Vagina (tissue), 2 donors: ENCODE measurements around the gene KCNK16. TPM values are rescaled to one million over a fixed set of nuclear protein-coding genes. Genes with fewer than 3 reads are reported as not detected.

Experiments used
- DNase-seq, 2 donors: peaks; one replicate each; pipeline ENCODE4 v3.0.0-alpha.2; 2017; ENCODE audit errors: extremely low spot score in 2 of 2
- H3K27ac ChIP-seq: fragments of 200-600 bp; sonication (generic); one replicate; pipeline ENCODE4 v1.5.1; 2019
- H3K27me3 ChIP-seq: fragments of 200-600 bp; sonication (generic); one replicate; pipeline ENCODE4 v1.5.1; 2019
- H3K36me3 ChIP-seq, 2 donors: fragments of 200-600 bp; sonication (generic); one replicate each; pipeline ENCODE4 v1.5.1; 2017 to 2019
- H3K4me1 ChIP-seq: fragments of 200-600 bp; sonication (generic); one replicate; pipeline ENCODE4 v1.5.1; 2019
- H3K4me3 ChIP-seq, 2 donors: fragments of 200-600 bp; sonication (generic); 1 replicate in 1 of 2; 2 replicates in 1 of 2; pipeline ENCODE4 v1.5.1; 2016 to 2019
- H3K9me3 ChIP-seq: fragments of 200-600 bp; sonication (generic); one replicate; pipeline ENCODE4 v1.5.1; 2019
- POLR2A ChIP-seq, 2 donors: fragments of 450-650 bp; IDR thresholded peaks; one replicate each; pipeline ENCODE4 v1.6.1; 2017; ENCODE audit warnings: antibody characterized with exemption in 2 of 2, mild to moderate bottlenecking in 2 of 2, moderate library complexity in 2 of 2
- POLR2AphosphoS5 ChIP-seq, 2 donors: sonication (generic); formaldehyde crosslinking; IDR thresholded peaks; one replicate each; pipeline ENCODE4 v1.9.0; 2017; ENCODE audit warnings: antibody characterized with exemption in 2 of 2, mild to moderate bottlenecking in 2 of 2, low read depth in 1 of 2; ENCODE audit not compliant: insufficient read depth in 1 of 2
- intact Hi-C: fragments of 100-400 bp; cut with DNase I; formaldehyde crosslinking; loops from one replicate; pipeline ENCODE4 v1.15.1; 2023
- total RNA-seq: library from RNA; depleted of rRNA; stranded (reverse); fragments of >200 nt; gene quantifications from one replicate; pipeline ENCODE4 v1.2.3, GENCODE V29; 2016
- TF ChIP-seq, protein P1 (sequence below), 3 experiments: fragments of 450-650 bp in 2 of 3; fragments of 200-600 bp in 1 of 3; sonication (generic) in 1 of 3; IDR thresholded peaks; one replicate each; pipeline ENCODE4 v1.5.1; 2017 to 2019; ENCODE audit warnings: antibody characterized with exemption in 3 of 3, mild to moderate bottlenecking in 2 of 3, moderate library complexity in 2 of 3

KCNK16 gene
- total RNA-seq, 1 donor from 2014 or later: not detected

- Histone ChIP-seq H3K4me1 (no peaks in the 10 kb centered on the region), H3K27ac (no peak overlapping the region), H3K4me3 (no peak overlapping the region), H3K27me3 (no peaks in the 10 kb centered on the region), H3K9me3 (no peaks in the 10 kb centered on the region), H3K36me3 (no peaks in the 10 kb centered on the region)
- intact Hi-C loops: no loop called here
- DNase-seq: no peak
- no peak for TF ChIP-seq POLR2AphosphoS5 (IDR thresholded peaks at IDR 0.05; ENCODE audit: insufficient read depth in 1 of 2, low read depth in 1 of 2)
- TF ChIP-seq POLR2A (IDR thresholded peaks at IDR 0.05): no peak
- TF ChIP-seq, protein P1, sequence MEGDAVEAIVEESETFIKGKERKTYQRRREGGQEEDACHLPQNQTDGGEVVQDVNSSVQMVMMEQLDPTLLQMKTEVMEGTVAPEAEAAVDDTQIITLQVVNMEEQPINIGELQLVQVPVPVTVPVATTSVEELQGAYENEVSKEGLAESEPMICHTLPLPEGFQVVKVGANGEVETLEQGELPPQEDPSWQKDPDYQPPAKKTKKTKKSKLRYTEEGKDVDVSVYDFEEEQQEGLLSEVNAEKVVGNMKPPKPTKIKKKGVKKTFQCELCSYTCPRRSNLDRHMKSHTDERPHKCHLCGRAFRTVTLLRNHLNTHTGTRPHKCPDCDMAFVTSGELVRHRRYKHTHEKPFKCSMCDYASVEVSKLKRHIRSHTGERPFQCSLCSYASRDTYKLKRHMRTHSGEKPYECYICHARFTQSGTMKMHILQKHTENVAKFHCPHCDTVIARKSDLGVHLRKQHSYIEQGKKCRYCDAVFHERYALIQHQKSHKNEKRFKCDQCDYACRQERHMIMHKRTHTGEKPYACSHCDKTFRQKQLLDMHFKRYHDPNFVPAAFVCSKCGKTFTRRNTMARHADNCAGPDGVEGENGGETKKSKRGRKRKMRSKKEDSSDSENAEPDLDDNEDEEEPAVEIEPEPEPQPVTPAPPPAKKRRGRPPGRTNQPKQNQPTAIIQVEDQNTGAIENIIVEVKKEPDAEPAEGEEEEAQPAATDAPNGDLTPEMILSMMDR (IDR thresholded peaks at IDR 0.05): no peak
Observed at GRCh38 chr6:39365281-39366074, 43.0 kb upstream of the KCNK16 start.

DNA sequence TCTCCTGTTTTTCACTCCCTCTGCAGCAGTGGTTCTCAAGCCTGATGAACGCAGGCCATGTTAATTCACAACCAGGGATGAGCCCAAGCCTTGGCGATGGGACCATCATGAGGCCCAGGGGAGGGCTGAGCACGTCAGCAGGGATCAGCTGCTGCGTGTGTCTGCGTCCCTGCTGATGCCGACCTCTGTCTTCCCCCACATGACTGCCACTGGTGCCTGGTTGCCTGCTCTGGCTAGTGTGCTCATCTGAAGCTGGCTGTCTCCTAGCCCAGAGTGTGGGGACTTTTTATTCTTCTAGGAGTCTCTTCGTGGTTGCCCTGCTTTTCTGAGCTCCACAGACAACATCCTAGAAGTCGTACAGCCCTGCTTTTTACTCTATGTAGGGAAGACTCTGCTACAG lies 40.8 kb upstream of the KCNK16 start:
- Histone ChIP-seq H3K27ac (no peak overlapping the region), H3K4me3 (no peak overlapping the region), H3K36me3 (no peaks in the 10 kb centered on the region), H3K9me3 (no peaks in the 10 kb centered on the region), H3K4me1 (no peaks in the 10 kb centered on the region), H3K27me3 (no peaks in the 10 kb centered on the region)
- intact Hi-C loops: no loop called here
- TF ChIP-seq, protein P1 (IDR thresholded peaks at IDR 0.05): no peak
- TF ChIP-seq POLR2AphosphoS5 (IDR thresholded peaks at IDR 0.05; ENCODE audit: insufficient read depth in 1 of 2, low read depth in 1 of 2) (no peak), POLR2A (IDR thresholded peaks at IDR 0.05) (no peak)
- DNase-seq: no peak

- Histone ChIP-seq H3K27ac (no peak overlapping the region), H3K9me3 (no peaks in the 10 kb centered on the region), H3K27me3 (no peaks in the 10 kb centered on the region), H3K4me3 (no peak overlapping the region), H3K4me1 (no peaks in the 10 kb centered on the region), H3K36me3 (no peaks in the 10 kb centered on the region)
- intact Hi-C loops: no loop called here
- no peak for DNase-seq
- TF ChIP-seq POLR2A (IDR thresholded peaks at IDR 0.05) (no peak), POLR2AphosphoS5 (IDR thresholded peaks at IDR 0.05; ENCODE audit: insufficient read depth in 1 of 2, low read depth in 1 of 2) (no peak)
- TF ChIP-seq, protein P1 (IDR thresholded peaks at IDR 0.05): no peak
Observed at GRCh38 chr6:39362487-39362865, 40.0 kb upstream of the KCNK16 start.

DNA sequence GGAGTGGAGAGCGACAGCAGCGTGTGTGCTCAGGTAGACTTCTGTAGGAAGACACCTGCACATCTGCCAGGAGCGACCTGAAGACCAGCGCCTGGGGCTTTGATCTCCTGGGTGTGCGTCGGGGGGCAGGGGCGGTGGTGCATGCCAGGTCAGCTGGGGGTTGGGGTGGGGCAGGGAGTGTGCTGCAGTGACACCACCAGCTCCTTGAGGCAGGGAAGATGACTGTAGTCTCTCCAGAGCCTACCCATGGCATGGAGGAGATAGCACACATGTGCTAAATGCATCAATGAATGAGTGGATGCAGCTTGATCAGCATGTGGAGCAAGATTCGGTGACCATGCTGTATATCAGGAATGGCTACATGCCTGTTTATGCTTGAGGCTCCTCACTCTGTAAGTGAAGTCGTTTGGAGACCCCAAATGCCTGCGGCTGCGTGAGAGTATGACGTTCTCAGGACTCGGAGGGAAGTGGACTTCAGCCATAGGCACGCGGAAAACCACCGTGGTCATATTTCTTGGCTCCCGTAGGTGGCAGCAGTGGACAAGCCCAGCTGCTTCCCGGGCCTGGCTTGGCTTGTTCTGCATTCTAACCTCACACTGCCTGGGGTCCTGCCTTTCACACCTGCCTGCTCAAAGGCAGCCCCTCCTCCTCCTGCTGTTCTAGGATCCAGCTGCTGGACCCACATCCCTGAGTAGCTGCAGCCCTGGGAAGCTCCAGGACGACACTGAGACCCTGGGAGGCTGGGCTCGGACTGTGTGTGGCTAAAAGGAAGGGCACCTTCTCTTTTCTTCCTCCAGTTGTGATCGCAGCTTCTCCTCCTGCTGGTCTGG lies 39.4 kb upstream of the KCNK16 start:
- Histone ChIP-seq H3K36me3 (no peaks in the 10 kb centered on the region), H3K9me3 (no peaks in the 10 kb centered on the region), H3K27me3 (no peaks in the 10 kb centered on the region), H3K27ac (no peak overlapping the region), H3K4me3 (no peak overlapping the region), H3K4me1 (no peaks in the 10 kb centered on the region)
- no peak for TF ChIP-seq POLR2A (IDR thresholded peaks at IDR 0.05)
- TF ChIP-seq POLR2AphosphoS5 (IDR thresholded peaks at IDR 0.05; ENCODE audit: insufficient read depth in 1 of 2, low read depth in 1 of 2): no peak
- TF ChIP-seq, protein P1 (IDR thresholded peaks at IDR 0.05): peak; percentile 13 to 60 (median 58)
- intact Hi-C loops: no loop called here
- DNase-seq: no peak
